HEK293 (cell line): ENCODE measurements around the gene MBD3L1.

Experiments
- CTCF ChIP-seq: fragments of 450-650 bp; formaldehyde crosslinking; IDR thresholded peaks from 2 replicates; pipeline ENCODE4 v1.5.1; 2016; ENCODE audit warnings: missing biosample characterization, missing genetic modification characterization
- RBAK ChIP-seq: fragments of 450-650 bp; formaldehyde crosslinking; IDR thresholded peaks from 2 replicates; pipeline ENCODE4 v1.5.1; 2016; ENCODE audit warnings: missing biosample characterization, missing genetic modification characterization
- ZBTB49 ChIP-seq: fragments of 450-650 bp; formaldehyde crosslinking; IDR thresholded peaks from 2 replicates; pipeline ENCODE4 v1.5.1; 2016; ENCODE audit warnings: missing biosample characterization, missing genetic modification characterization, low read depth
- ZNF24 ChIP-seq: fragments of 450-650 bp; formaldehyde crosslinking; IDR thresholded peaks from 2 replicates; pipeline ENCODE4 v1.5.1; 2016; ENCODE audit warnings: missing biosample characterization, missing genetic modification characterization
- ZNF248 ChIP-seq: fragments of 450-650 bp; formaldehyde crosslinking; IDR thresholded peaks from 2 replicates; pipeline ENCODE4 v1.5.1; 2017; ENCODE audit warnings: missing biosample characterization, missing genetic modification characterization
- ZNF398 ChIP-seq: fragments of 450-650 bp; formaldehyde crosslinking; IDR thresholded peaks from 2 replicates; pipeline ENCODE4 v1.5.1; 2017; ENCODE audit warnings: missing biosample characterization, missing genetic modification characterization
- ZNF488 ChIP-seq: fragments of 450-650 bp; formaldehyde crosslinking; IDR thresholded peaks from 2 replicates; pipeline ENCODE4 v1.5.1; 2016; ENCODE audit warnings: missing biosample characterization, missing genetic modification characterization
- ZNF76 ChIP-seq: fragments of 450-650 bp; formaldehyde crosslinking; IDR thresholded peaks from 2 replicates; pipeline ENCODE4; 2016; ENCODE audit warnings: low read depth, missing biosample characterization, missing genetic modification characterization, borderline replicate concordance

- no peak for TF ChIP-seq ZNF76 (tag by site-specific recombination)
- no peak for TF ChIP-seq RBAK (tag by site-specific recombination)
- TF ChIP-seq ZNF24: no peak
- no peak for TF ChIP-seq CTCF (tag by site-specific recombination)
- no peak for TF ChIP-seq ZBTB49 (tag by site-specific recombination)
- TF ChIP-seq ZNF248 (tag by site-specific recombination): no peak
- no peak for TF ChIP-seq ZNF488 (tag by site-specific recombination)
- TF ChIP-seq ZNF398: no peak
Measured at GRCh38 chr19:8806661-8807060, 25.5 kb upstream of the MBD3L1 start.
